ENCODE measurements around the gene ZNF273.
"Not testable (repeated sequence)": the region's sequence is repeated elsewhere in the genome, so short reads cannot be mapped to it uniquely, and the experiment has no call there.

- not testable (repeated sequence) for TF ChIP-seq CTCF (IDR thresholded peaks at IDR 0.05 in 4 of 5, conservative IDR thresholded peaks at IDR 0.05 in 1 of 5); POLR2A (IDR thresholded peaks at IDR 0.05)
These were observed 11.6 kb upstream of the ZNF273 start for GRCh38 chr7:64891363-64892081.
